GM12891 (cell line): ENCODE results near the gene SOWAHA.

Source experiments
- PAX5 ChIP-seq: IDR thresholded peaks from 2 replicates; pipeline ENCODE4 v1.6.1; 2011; ENCODE audit warnings: low read length, moderate library complexity, mild to moderate bottlenecking; ENCODE audit not compliant: insufficient read depth, severe bottlenecking
- POLR2A ChIP-seq: IDR thresholded peaks from 2 replicates; pipeline ENCODE4 v1.6.1; 2011; ENCODE audit warnings: low read depth, low read length, control low read depth
- POLR2AphosphoS5 ChIP-seq: IDR thresholded peaks from 2 replicates; pipeline ENCODE4 v1.6.1; 2011; ENCODE audit warnings: low read depth, low read length, control low read depth
- POU2F2 ChIP-seq: IDR thresholded peaks from 2 replicates; pipeline ENCODE4 v1.6.1; 2011; ENCODE audit warnings: low read depth, mild to moderate bottlenecking, control low read depth, low read length, moderate library complexity
- SPI1 ChIP-seq: IDR thresholded peaks from 2 replicates; pipeline ENCODE4 v1.6.1; 2011; ENCODE audit warnings: low read depth, low read length, control low read depth

DNA sequence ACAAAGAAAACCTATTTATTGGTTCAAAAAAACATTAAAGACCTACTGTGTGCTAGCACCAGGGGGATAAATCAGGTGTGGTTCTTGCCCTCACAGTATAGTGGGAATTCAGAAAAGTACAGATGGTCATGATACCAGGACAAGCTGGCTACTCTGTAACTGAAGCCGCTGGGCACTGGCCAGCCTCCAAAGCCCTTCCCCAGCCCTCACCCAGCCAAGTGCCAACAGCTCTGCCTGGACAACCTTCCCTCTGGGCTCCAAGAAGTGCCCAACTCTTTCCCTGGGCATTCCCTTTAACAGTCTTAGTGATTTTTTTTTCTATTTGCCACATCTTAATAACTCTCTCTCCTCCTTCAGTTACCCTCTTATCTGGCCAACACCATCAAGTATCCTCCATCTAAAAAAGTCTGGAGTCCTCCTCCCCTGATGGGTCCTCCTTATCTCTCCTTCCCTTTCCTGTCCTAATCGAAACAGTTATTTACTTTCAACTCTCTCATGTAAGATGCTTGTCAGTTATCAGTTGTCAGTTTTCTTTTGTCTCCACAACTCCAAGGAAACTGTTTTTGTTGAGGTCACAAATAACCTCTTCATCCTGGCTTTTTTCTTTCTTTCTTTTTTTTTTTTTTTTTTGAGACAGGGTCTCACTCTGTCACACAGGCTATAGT is 22.8 kb upstream of the SOWAHA start:
- TF ChIP-seq POLR2AphosphoS5 (no peak), POLR2A (no peak), PAX5 (no peak), SPI1 (no peak), POU2F2 (no peak)
